HCT116 (cell line): ENCODE results near the gene TICRR. TPM values are rescaled to one million over a fixed set of nuclear protein-coding genes. Genes with fewer than 3 reads are reported as not detected.

ENCODE experiments used
- ATAC-seq: fragments of 200-7000 bp; cut with Tn5 transposase; 2 replicates; pipeline ENCODE4 v1.9.1; 2020; ENCODE audit warnings: mild to moderate bottlenecking, moderate library complexity
- BruUV-seq: library from RNA; stranded (reverse); fragments of 400-500 nt; replicated peaks from 2 replicates; lab custom pipeline; 2021; lab: Mats Ljungman, UMichigan
- CTCF ChIA-PET: fragments of 300-600 bp; sonication (Branson Sonifier 250); formaldehyde crosslinking; loops from one replicate; lab custom pipeline; 2021; ENCODE audit warnings: antibody characterized with exemption; lab: Charles Lee
- POLR2A ChIA-PET: fragments of 300-600, 350-600 bp; sonication (Branson Sonifier 250); formaldehyde crosslinking; loops from one replicate; lab custom pipeline; 2021; ENCODE audit warnings: antibody characterized with exemption; lab: Charles Lee
- RAD21 ChIA-PET, 2 experiments: fragments of 300-600 bp; sonication (Branson Sonifier 250); formaldehyde crosslinking; loops; one replicate each; lab custom pipeline; 2023; ENCODE audit warnings: low total read pairs in 2 of 2; ENCODE audit not compliant: uncharacterized antibody in 2 of 2, unreplicated experiment in 2 of 2, low non-redundant PET in 1 of 2; lab: Charles Lee
- DNase-seq: peaks from one replicate; pipeline ENCODE4 v3.0.0-alpha.2; 2010; ENCODE audit warnings: low read depth, low spot score
- H2AFZ ChIP-seq: fragments of 200-600 bp; shearing (Covaris generic), sonication (generic); 2 replicates; pipeline ENCODE4 v1.6.1; 2017; ENCODE audit warnings: low read depth, mixed run types, mixed read lengths, antibody characterized with exemption, low read length; ENCODE audit not compliant: poor library complexity, severe bottlenecking
- H3K27ac ChIP-seq: 2 replicates; pipeline ENCODE4 v1.5.1; 2012; ENCODE audit warnings: low read depth, low read length
- H3K27me3 ChIP-seq: fragments of 200-600 bp; sonication (generic); 2 replicates; pipeline ENCODE4 v1.6.1; 2016; ENCODE audit warnings: mixed run types, low read length, mixed read lengths; ENCODE audit not compliant: insufficient read depth
- H3K36me3 ChIP-seq, 2 experiments: fragments of 200-500 bp in 1 of 2; fragments of 200-600 bp in 1 of 2; sonication (Bioruptor generic) in 1 of 2; sonication (generic) in 1 of 2; 2 replicates each; pipeline versions ENCODE4 v1.5.1 to v1.6.1; 2014 to 2016; ENCODE audit warnings: low read length in 2 of 2, inconsistent platforms in 1 of 2, mixed read lengths in 1 of 2, mixed run types in 1 of 2; ENCODE audit not compliant: insufficient read depth in 2 of 2, control insufficient read depth in 1 of 2
- H3K4me1 ChIP-seq, 2 experiments: fragments of 200-600 bp in 1 of 2; sonication (generic) in 1 of 2; 2 replicates each; pipeline versions ENCODE4 v1.5.1 to v1.6.1; 2012 to 2017; ENCODE audit warnings: low read length in 2 of 2, inconsistent platforms in 1 of 2, mild to moderate bottlenecking in 1 of 2, mixed read lengths in 1 of 2, mixed run types in 1 of 2, moderate library complexity in 1 of 2; ENCODE audit not compliant: insufficient read depth in 2 of 2, control insufficient read depth in 1 of 2
- H3K4me2 ChIP-seq: fragments of 200-600 bp; sonication (generic); 2 replicates; pipeline ENCODE4 v1.6.1; 2017; ENCODE audit warnings: mixed run types, low read length, mixed read lengths
- H3K4me3 ChIP-seq, 2 experiments: fragments of 200-600 bp in 1 of 2; sonication (generic) in 1 of 2; replicated peaks in 1 of 2; 2 replicates each; pipeline ENCODE4 v1.5.1; 2011 to 2016; ENCODE audit warnings: low read length in 2 of 2, control low read depth in 1 of 2, low read depth in 1 of 2, mild to moderate bottlenecking in 1 of 2, mixed read lengths in 1 of 2, mixed run types in 1 of 2
- H3K79me2 ChIP-seq: fragments of 200-600 bp; sonication (generic); 2 replicates; pipeline ENCODE4 v1.6.1; 2017; ENCODE audit warnings: mild to moderate bottlenecking, mixed run types, low read length, moderate library complexity, mixed read lengths; ENCODE audit not compliant: insufficient read depth
- H3K9ac ChIP-seq: fragments of 200-600 bp; sonication (generic); 2 replicates; pipeline ENCODE4 v1.6.1; 2016; ENCODE audit warnings: low read length, mixed read lengths
- H3K9me2 ChIP-seq: fragments of 200-600 bp; sonication (generic), shearing (Covaris generic); 2 replicates; pipeline ENCODE4 v1.6.1; 2017; ENCODE audit warnings: mixed run types, mild to moderate bottlenecking, moderate library complexity; ENCODE audit not compliant: insufficient read depth
- H3K9me3 ChIP-seq, 2 experiments: fragments of 200-500 bp in 1 of 2; fragments of 200-600 bp in 1 of 2; sonication (Bioruptor generic) in 1 of 2; sonication (generic) in 1 of 2; 2 replicates each; pipeline ENCODE4 v1.6.1; 2014 to 2017; ENCODE audit warnings: low read length in 2 of 2, mixed read lengths in 2 of 2, inconsistent platforms in 1 of 2, low read depth in 1 of 2, mild to moderate bottlenecking in 1 of 2, mixed run types in 1 of 2, moderate library complexity in 1 of 2; ENCODE audit not compliant: control insufficient read depth in 1 of 2, insufficient read depth in 1 of 2
- H4K20me1 ChIP-seq: fragments of 200-600 bp; sonication (generic), shearing (Covaris generic); 2 replicates; pipeline ENCODE4 v1.6.1; 2017; ENCODE audit warnings: mixed run types, mild to moderate bottlenecking, moderate library complexity; ENCODE audit not compliant: insufficient read depth
- CTCF ChIP-seq, 3 experiments: fragments of 200-600 bp in 1 of 3; sonication (generic) in 1 of 3; IDR thresholded peaks in 2 of 3; conservative IDR thresholded peaks in 1 of 3; 2 replicates each; pipeline ENCODE4 v1.5.1; 2012 to 2017; ENCODE audit warnings: low read depth in 2 of 3, low read length in 2 of 3, antibody characterized with exemption in 1 of 3, borderline replicate concordance in 1 of 3, control low read depth in 1 of 3, mild to moderate bottlenecking in 1 of 3, mixed read lengths in 1 of 3, mixed run types in 1 of 3, moderate library complexity in 1 of 3; ENCODE audit not compliant: insufficient read depth in 1 of 3
- EGR1 ChIP-seq: IDR thresholded peaks from 2 replicates; pipeline ENCODE4 v1.6.1; 2012; ENCODE audit warnings: low read depth
- ELF1 ChIP-seq: IDR thresholded peaks from 2 replicates; pipeline ENCODE4 v1.6.1; 2012; ENCODE audit warnings: low read depth, borderline replicate concordance
- EZH2 ChIP-seq: fragments of 200-600 bp; sonication (generic); IDR thresholded peaks from 2 replicates; pipeline ENCODE4 v1.6.1; 2017; ENCODE audit warnings: antibody characterized with exemption, mixed run types
- EZH2phosphoT487 ChIP-seq: fragments of 200-600 bp; IDR thresholded peaks from 2 replicates; pipeline ENCODE4 v1.6.1; 2018; ENCODE audit warnings: antibody characterized with exemption, borderline replicate concordance
- FOSL1 ChIP-seq: IDR thresholded peaks from 2 replicates; pipeline ENCODE4 v1.6.1; 2012; ENCODE audit warnings: low read depth
- JUND ChIP-seq: IDR thresholded peaks from 2 replicates; pipeline ENCODE4 v1.6.1; 2012
- POLR2A ChIP-seq: IDR thresholded peaks from 2 replicates; pipeline ENCODE4 v1.7.0; 2011; ENCODE audit warnings: borderline replicate concordance; ENCODE audit not compliant: insufficient read depth, insufficient read length; ENCODE audit errors: extremely low read depth
- POLR2AphosphoS5 ChIP-seq: IDR thresholded peaks from 2 replicates; pipeline ENCODE4 v1.6.1; 2011; ENCODE audit warnings: mild to moderate bottlenecking, low read depth, low read length, moderate library complexity
- RAD21 ChIP-seq: IDR thresholded peaks from 2 replicates; pipeline ENCODE4 v1.6.1; 2012; ENCODE audit warnings: low read depth, mild to moderate bottlenecking
- SRF ChIP-seq: IDR thresholded peaks from 2 replicates; pipeline ENCODE4 v1.6.1; 2012; ENCODE audit warnings: low read depth
- ZFX ChIP-seq: fragments of 450-650 bp; IDR thresholded peaks from 2 replicates; pipeline ENCODE4 v1.6.1; 2017
- intact Hi-C: fragments of 100-400 bp; cut with micrococcal nuclease; formaldehyde crosslinking; loops from 2 replicates; pipeline ENCODE4 v1.10.0; 2022
- total RNA-seq: library from RNA; stranded (reverse); gene quantifications from one replicate; pipeline ENCODE4 v1.2.1, GENCODE V29; 2021; ENCODE audit not compliant: unreplicated experiment

Gene TICRR
- total RNA-seq, 1 experiment from 2014 or later, result 24.8 TPM

GRCh38 chr15:89672221-89673164 lies 97.2 kb downstream of the TICRR start:
- Histone ChIP-seq H3K4me1 (no peaks in the 10 kb centered on the region), H3K4me2 (no peak overlapping the region), H3K79me2 (no peaks in the 10 kb centered on the region), H3K9me3 (no peaks in the 10 kb centered on the region), H3K36me3 (no peaks in the 10 kb centered on the region), H3K9ac (no peak overlapping the region), H3K9me2 (no peaks in the 10 kb centered on the region), H3K27me3 (no peaks in the 10 kb centered on the region), H3K27ac (no peak overlapping the region), H4K20me1 (no peaks in the 10 kb centered on the region), H3K4me3 (no peak overlapping the region), H2AFZ (no peak overlapping the region)
- RAD21 ChIA-PET, result no interaction called here
- CTCF ChIA-PET, result interaction anchor here (0.7 to 3.0 kb wide), 4 partner anchors 10 to 68 kb away, joined by 3 to 14 read pairs (median 5); no protein-coding TSS in a partner anchor
- DNase-seq (no peak), ATAC-seq (peak; percentile 23)
- POLR2A ChIA-PET, result no interaction called here
- TF ChIP-seq JUND (no peak), EZH2phosphoT487 (no peak), ZFX (no peak), SRF (no peak), FOSL1 (no peak), RAD21 (no peak), POLR2AphosphoS5 (no peak), EZH2 (no peak), EGR1 (no peak), POLR2A (no peak)
- no TSS peak for BruUV-seq
- intact Hi-C loops, result no loop called here

GRCh38 chr15:89673165-89673512 lies 97.9 kb downstream of the TICRR start:
- no peaks in the 10 kb centered on the region for H3K9me3 ChIP-seq
- POLR2A ChIA-PET, result no interaction called here
- CTCF ChIA-PET, result interaction anchor here (0.7 to 3.0 kb wide), 5 partner anchors 10 to 124 kb away, joined by 3 to 14 read pairs (median 3); no protein-coding TSS in a partner anchor
- peak; percentile 92 for ATAC-seq
- no peaks in the 10 kb centered on the region for H3K9me2 ChIP-seq
- H3K9ac ChIP-seq, result no peak overlapping the region
- no peaks in the 10 kb centered on the region for H4K20me1 ChIP-seq
- no peaks in the 10 kb centered on the region for H3K4me1 ChIP-seq
- no peaks in the 10 kb centered on the region for H3K79me2 ChIP-seq
- BruUV-seq, result no TSS peak
- H3K4me3 ChIP-seq, result no peak overlapping the region
- TF ChIP-seq ELF1 (no peak), CTCF (IDR thresholded peaks at IDR 0.05 in 2 of 3, conservative IDR thresholded peaks at IDR 0.05 in 1 of 3; ENCODE audit: borderline replicate concordance in 1 of 3, insufficient read depth in 1 of 3, low read depth in 2 of 3, low read length in 2 of 3) (peak; percentile 35 to 82 (median 74); a peak in 5 of 6 replicates), RAD21 (peak; percentile 52)
- no peak overlapping the region for H3K27ac ChIP-seq
- RAD21 ChIA-PET, result no interaction called here
- intact Hi-C loops, result no loop called here
- peak; percentile 12 for DNase-seq
- no peak overlapping the region for H3K4me2 ChIP-seq
- H3K27me3 ChIP-seq, result no peaks in the 10 kb centered on the region
- no peaks in the 10 kb centered on the region for H3K36me3 ChIP-seq
- no peak overlapping the region for H2AFZ ChIP-seq
